ENCODE data around the gene CAPN6. TPM values are rescaled to one million over a fixed set of nuclear protein-coding genes. Genes with fewer than 3 reads are reported as not detected.

The CAPN6 gene
- total RNA-seq, 4 donors from 2014 or later: 0.35 TPM; not detected in 3

- Histone ChIP-seq H3K27ac (no peak overlapping the region), H3K27me3 (no peaks in the 10 kb centered on the region), H3K36me3 (no peaks in the 10 kb centered on the region), H3K4me1 (no peaks in the 10 kb centered on the region), H3K9me3 (no peaks in the 10 kb centered on the region), H3K4me3 (no peak overlapping the region)
- TF ChIP-seq POLR2A (IDR thresholded peaks at IDR 0.05): no peak
- TF ChIP-seq CTCF (IDR thresholded peaks at IDR 0.05): no peak
- no peak for DNase-seq
Observed at GRCh38 chrX:111268506-111268905, 1.8 kb downstream of the CAPN6 start.

GRCh38 chrX:111265486-111265885 is 4.8 kb downstream of the CAPN6 start:
- Histone ChIP-seq H3K36me3 (no peaks in the 10 kb centered on the region), H3K4me3 (no peak overlapping the region), H3K4me1 (no peaks in the 10 kb centered on the region), H3K27ac (no peak overlapping the region), H3K9me3 (no peaks in the 10 kb centered on the region), H3K27me3 (no peaks in the 10 kb centered on the region)
- TF ChIP-seq CTCF (IDR thresholded peaks at IDR 0.05) (no peak), POLR2A (IDR thresholded peaks at IDR 0.05) (no peak)
- no peak for DNase-seq

- no peak for TF ChIP-seq CTCF (IDR thresholded peaks at IDR 0.05)
- no peak for TF ChIP-seq POLR2A (IDR thresholded peaks at IDR 0.05)
- no peaks in the 10 kb centered on the region for H3K4me1 ChIP-seq
- H3K27ac ChIP-seq: no peak overlapping the region
- no peaks in the 10 kb centered on the region for H3K9me3 ChIP-seq
- DNase-seq: no peak
- H3K27me3 ChIP-seq: no peaks in the 10 kb centered on the region
- no peaks in the 10 kb centered on the region for H3K36me3 ChIP-seq
- H3K4me3 ChIP-seq: no peak overlapping the region
Observed at GRCh38 chrX:111264385-111264784, 5.9 kb downstream of the CAPN6 start.

- Histone ChIP-seq H3K4me3 (no peak overlapping the region), H3K4me1 (no peaks in the 10 kb centered on the region), H3K9me3 (no peaks in the 10 kb centered on the region), H3K27me3 (no peaks in the 10 kb centered on the region), H3K36me3 (no peaks in the 10 kb centered on the region), H3K27ac (no peak overlapping the region)
- no peak for TF ChIP-seq POLR2A (IDR thresholded peaks at IDR 0.05)
- no peak for TF ChIP-seq CTCF (IDR thresholded peaks at IDR 0.05)
- no peak for DNase-seq
Observed at GRCh38 chrX:111262086-111262485, 8.2 kb downstream of the CAPN6 start.

- no peaks in the 10 kb centered on the region for H3K27me3 ChIP-seq
Observed at GRCh38 chrX:111260451-111260850, 9.8 kb downstream of the CAPN6 start.

More at GRCh38 chrX:111260451-111260850, 9.8 kb downstream of the CAPN6 start:
- no peaks in the 10 kb centered on the region for H3K36me3 ChIP-seq
- H3K9me3 ChIP-seq: no peaks in the 10 kb centered on the region
- H3K4me1 ChIP-seq: no peaks in the 10 kb centered on the region
- no peak for DNase-seq
- no peak overlapping the region for H3K27ac ChIP-seq
- no peak overlapping the region for H3K4me3 ChIP-seq
- TF ChIP-seq CTCF (IDR thresholded peaks at IDR 0.05) (no peak), POLR2A (IDR thresholded peaks at IDR 0.05) (no peak)

Data from Peyer's patch (tissue), 4 donors.